Stimulated activated CD8-positive, alpha-beta memory T cell treated with anti-CD3 and anti-CD28 coated beads, Interleukin-4, amount 100 ng/mL, for 24 hours (primary cell): ENCODE measurements around the gene TBC1D25.
"Not testable (repeated sequence)": the region's sequence is repeated elsewhere in the genome, so short reads cannot be mapped to it uniquely, and the experiment has no call there.

Source experiments
- DNase-seq: peaks from one replicate; pipeline ENCODE4 v3.0.0-alpha.2; 2020; ENCODE audit warnings: low read depth

Gene TBC1D25

DNA sequence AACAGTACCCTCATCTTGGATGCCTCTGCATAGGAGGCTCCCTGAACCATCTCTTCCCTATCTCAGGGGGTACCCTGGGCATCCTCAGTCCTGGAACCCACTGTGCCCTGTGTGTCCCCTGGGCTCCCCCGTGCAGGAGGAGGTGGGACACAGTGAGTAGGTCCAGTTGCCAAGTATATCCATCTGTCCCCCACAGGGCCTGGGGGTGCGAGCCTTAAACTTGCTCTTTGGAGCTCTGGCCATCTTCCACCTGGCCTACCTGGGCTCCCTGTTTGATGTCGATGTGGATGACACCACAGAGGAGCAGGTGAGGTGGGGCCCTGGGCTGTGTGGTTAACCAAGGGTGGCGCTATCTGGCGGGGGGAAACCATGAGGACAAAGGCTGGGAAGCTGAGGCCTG, 22.5 kb upstream of the TBC1D25 start:
- no peak for DNase-seq

DNA sequence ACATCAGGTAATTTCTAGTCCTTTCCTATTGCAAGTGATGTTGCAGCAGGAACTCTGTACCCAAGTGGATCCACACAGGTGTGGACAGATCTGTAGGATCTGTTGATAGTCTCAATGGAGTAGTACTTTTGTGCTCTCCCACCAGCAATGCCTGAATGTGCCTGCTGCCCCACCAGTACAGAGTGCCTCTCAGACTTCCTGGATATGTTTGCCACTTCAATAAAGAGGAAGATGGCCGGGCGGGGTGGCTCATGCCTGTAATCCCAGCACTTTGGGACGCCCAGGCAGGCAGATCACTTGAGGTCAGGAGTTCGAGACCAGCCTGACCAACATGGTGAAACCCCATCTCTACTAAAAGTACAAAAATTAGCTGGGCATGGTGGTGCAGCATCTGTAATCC, 20.0 kb upstream of the TBC1D25 start:
- not testable (repeated sequence) for DNase-seq

GRCh38 chrX:48520455-48520854, 19.1 kb upstream of the TBC1D25 start:
- DNase-seq, result no peak

- DNase-seq, result no peak
These were observed 18.6 kb upstream of the TBC1D25 start for GRCh38 chrX:48520976-48521352.

DNA sequence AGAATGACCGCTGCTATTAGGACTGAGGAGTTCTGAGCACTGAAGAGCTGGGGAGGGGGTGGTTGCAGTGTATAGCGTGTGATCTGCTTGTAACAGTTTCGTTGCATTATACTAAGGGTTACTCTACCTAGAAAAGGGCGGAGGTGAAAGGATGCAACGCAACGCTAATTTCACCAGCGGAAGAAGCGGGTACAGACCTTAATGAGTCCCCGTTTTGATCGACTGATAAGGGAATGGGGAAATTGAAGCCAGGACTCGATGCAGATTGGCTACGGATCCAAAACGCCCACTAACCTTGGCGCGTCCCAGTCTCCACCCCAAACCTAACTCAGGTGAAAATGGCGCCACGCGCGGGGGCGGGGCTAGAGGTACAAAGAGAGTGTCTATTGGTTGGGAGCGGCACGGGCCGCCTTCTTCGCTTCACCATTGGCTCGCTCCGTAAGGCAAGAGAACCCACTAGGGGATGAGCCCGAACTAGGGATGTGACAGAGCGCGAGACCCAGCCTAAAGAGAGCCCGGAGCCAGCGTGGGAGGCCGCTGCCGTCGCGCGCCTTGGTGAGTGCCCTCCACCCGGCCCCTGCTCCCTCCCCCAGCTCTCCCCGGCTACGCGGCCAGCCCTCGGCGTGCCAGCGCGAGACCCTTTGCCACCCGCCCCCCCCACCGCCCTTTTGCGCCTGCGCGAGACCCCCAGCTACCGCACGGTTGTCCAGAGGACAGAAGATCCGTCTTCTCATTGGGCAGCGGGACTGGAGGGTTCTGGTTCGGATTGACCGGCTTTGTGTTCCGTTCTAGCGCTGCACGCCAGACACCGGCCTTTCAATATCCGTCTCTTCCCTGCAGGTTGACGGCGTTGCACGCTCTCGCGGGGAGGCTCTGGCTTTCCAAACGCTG, 17.9 kb upstream of the TBC1D25 start, which contains the start of gene EBP:
EBP (plus strand) TSS at position 456 of the 891 bp plus-strand sequence. CDS start 1,964 bp downstream, outside the sequence.
- DNase-seq, result peak; percentile 85

DNA sequence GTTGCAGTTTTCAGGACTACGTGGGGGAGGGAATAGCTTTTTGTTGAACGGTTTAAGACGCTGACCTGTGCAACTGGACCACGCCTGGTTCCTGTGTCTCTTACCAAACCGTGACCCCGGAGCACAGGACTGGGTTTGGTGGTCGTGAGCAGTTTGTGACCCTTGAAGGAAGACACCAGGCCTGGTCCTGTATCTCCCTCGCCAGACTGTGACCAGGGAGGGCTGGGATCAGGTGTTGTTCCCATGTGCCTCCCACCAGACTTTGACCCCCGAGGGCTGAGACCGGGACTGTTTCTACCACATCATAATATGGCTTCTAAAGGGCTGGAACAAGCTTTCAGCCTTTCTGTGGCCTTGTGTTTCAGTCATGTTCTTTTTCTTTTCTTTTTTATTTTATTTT, 17.2 kb upstream of the TBC1D25 start:
- no peak for DNase-seq

GRCh38 chrX:48523682-48524081, 15.8 kb upstream of the TBC1D25 start:
- no peak for DNase-seq

DNA sequence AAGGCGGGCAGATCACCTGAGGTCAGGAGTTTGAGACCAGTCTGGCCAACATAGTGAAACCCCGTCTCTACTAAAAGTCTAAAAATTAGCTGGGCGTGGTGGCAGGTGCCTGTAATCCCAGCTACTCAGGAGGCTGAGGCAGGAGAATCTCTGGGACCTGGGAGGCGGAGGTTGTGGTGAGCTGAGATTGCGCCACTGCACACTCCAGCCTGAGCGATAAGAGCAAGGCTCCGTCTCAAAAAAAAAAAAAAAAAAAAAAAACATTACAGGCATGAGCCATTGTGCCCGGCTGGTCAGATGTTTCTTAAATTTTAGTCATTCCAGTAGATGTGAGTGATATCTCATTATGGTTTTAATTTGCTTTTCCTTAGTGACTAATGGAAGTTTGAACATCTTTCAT, 13.7 kb upstream of the TBC1D25 start:
- not testable (repeated sequence) for DNase-seq

- no peak for DNase-seq
These were observed 8.8 kb upstream of the TBC1D25 start for GRCh38 chrX:48530736-48531135.

- DNase-seq, result no peak
These were observed 8.1 kb upstream of the TBC1D25 start for GRCh38 chrX:48531358-48531959.

DNA sequence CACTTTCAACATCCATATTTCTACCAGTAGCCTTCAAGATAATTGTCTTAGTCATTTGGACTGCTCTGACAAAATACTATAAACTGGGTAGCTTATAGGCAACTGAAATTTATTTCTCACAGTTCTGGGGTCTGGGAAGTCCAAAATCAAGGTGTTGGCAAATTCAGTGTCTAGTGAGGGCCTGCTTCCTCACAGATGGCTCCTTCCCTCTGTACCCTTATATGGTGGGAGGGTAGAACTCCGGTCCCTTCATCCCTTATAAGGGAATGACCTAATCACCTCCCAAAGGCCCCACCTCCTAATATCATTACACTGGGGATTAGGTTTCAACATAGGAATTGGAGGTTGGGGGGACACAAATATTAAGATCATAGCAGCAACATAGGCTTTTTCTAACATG, 7.4 kb upstream of the TBC1D25 start:
- no peak for DNase-seq

DNA sequence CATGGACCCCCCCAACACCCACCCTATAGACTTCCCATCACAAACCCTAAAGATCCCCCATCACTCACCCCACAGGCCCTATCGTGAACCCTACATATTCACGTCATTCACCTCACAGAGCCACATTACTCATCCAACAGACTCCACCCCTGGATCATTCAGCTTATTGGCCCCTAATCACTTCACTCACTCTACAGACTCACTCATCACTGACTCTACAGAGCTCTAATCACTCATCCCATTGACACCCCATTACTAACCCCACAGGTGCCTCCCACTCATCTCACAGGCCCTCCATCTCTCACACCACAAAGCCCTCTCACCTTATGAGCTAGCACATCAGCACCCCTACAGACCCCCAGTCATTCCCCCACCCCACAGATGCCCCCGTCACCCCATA, 6.3 kb upstream of the TBC1D25 start:
- no peak for DNase-seq

DNA sequence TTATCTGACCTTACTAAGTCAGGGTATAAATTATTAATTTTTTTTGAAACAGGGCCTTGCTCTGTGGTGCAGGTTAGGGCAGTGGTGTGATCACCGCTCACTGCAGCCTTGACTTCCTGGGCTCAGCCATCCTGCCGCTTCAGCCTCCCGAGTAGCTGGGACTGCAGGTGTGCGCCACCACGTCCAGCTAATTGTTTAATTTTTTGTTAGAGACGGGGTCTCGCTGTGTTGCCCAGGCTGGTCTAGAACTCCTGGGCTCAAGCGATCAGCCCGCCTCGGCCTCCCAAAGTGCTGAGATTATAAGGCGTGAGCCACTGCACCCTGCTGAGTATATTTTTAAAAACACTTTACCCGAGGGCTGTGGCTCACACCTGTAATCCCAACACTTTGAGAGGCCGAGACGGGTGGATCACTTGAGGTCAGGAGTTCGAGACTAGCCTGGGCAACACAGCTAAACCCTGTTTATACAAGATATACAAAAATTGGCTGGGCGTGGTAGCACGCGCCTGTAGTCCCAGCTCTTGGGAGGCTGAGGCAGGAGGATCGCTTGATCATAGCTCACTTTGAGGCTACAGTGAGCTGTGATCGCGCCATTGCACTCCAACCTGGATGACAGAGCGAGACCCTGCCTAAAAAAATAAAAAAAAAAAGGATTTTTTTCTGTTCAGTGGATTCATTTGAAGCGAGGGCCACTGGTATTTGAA, 721 bp upstream of the TBC1D25 start:
- DNase-seq, result no peak

DNA sequence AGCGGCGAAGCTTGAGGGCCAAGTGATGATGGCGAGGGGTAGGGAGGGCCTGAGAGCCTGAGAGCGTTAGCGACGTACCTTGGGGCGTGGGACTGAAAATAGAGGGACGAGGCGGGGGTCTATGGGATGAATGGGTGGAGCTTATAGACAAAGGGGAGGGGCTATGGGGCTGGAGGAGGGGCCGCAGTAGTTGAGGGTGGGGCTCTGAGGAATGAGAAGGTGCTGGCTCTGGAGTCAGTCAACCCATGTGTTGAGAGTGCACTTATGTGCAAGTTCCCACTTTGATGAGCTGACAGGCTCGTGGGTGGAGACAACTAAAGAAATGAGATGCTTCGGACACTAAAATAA, 488 bp downstream of the TBC1D25 start:
- no peak for DNase-seq

DNA sequence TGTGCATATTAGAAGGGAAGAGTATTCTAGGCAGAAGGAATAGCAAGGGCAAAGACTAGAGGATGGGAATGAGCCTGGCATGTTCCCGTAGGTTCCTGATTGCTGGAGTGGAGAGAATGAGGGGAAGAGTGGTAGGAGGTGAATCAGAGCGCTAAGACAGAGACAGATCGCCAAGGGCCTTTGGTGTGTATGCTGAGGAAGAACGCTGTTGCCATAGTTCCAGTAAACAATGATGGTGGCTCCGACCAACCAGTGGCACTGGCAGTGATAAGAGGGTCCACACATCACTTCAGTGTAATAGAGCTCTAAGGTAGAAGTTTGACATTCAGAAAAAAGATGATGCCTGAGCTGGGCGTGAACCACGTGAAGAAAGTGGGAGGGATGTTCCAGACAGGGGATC, 966 bp downstream of the TBC1D25 start:
- no peak for DNase-seq

DNA sequence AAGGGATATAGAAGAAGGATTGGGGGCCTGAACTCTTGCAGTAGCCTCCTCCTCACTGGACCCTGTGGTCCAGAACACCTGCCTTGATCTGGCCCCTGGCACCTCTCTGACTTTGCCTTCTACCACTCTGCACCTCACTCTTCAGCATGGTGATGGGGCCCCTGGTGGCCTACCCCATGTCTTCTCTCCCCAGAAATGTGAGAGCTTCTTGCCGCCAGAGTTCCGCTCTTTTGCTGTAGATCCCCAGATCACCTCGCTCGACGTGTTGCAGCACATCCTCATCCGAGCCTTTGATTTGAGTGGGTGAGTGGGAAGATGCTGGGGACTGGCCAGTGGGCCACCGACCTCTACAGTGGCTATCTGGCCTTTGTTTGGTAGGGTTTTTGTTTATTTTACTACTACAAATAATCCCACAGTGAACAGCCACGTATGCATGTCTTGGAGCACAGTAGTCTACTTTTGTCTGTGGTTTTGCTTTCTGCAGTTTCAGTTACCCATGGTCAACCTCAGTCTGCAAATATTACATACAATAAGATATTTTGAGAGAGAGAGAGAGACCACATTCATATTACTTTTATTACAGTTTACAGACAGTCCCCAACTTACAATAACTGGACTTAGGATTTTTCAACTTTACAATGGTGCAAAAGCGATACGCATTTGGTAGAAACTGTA, 1.8 kb downstream of the TBC1D25 start:
- no peak for DNase-seq

DNA sequence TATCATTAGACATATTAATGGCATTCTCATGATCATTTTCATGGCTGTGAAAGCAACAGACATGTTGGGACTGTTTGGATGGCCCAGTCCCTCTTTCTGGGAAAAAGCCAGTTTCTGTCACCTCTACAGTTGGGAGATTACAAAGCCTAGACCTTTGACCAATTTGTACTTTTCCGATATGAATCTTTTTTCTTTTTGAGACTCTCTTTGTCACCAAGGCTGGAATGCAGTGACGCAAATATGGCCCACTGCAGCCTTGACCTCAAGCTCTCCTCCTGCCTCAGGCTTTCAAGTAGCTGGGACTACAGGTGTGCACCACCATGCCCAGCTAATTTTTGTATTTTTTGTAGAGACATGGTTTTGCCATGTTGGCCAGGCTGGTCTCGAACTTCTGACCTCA, 9.4 kb downstream of the TBC1D25 start:
- DNase-seq, result no peak

- DNase-seq, result not testable (repeated sequence)
These were observed 16.3 kb downstream of the TBC1D25 start for GRCh38 chrX:48555731-48556325.

- DNase-seq, result no peak
These were observed 18.8 kb downstream of the TBC1D25 start for GRCh38 chrX:48558271-48558670.

- DNase-seq, result no peak
These were observed 20.1 kb downstream of the TBC1D25 start for GRCh38 chrX:48559636-48560035.

DNA sequence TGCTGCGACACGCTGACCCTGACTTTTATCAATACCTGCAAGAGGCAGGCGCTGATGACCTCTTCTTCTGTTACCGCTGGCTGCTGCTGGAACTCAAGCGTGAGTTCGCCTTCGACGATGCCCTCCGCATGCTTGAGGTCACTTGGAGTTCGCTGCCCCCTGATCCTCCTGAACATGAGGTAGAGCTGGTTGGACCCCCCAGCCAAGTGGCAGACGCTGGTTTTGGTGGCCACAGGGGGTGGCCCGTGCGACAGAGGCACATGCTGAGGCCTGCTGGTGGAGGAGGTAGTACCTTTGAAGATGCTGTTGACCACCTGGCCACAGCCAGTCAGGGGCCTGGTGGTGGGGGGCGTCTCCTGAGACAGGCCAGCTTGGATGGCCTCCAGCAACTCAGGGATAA, 20.5 kb downstream of the TBC1D25 start:
- DNase-seq, result no peak

DNA sequence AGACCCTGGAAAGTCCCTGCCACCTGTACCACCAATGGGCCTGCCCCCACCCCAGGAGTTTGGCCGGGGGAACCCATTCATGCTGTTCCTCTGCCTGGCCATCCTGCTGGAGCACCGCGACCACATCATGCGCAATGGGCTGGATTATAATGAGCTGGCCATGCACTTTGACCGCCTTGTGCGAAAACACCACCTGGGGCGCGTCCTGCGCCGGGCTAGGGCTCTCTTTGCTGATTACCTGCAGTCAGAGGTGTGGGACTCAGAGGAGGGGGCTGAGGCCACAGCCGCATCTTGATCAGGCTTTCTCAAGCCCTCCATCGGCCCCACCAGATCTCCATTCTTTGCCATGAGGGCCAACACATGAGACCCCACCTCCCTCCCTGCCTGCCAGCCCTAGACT, 21.2 kb downstream of the TBC1D25 start:
- DNase-seq, result no peak
